GM23338 (cell line): ENCODE measurements around the gene NFATC2IP. TPM values are rescaled to one million over a fixed set of nuclear protein-coding genes. Genes with fewer than 3 reads are reported as not detected.

ENCODE experiments used
- ATAC-seq: fragments of 200-7000 bp; cut with Tn5 transposase; 3 replicates; pipeline ENCODE4 v1.9.1; 2020
- DNase-seq: peaks from one replicate; pipeline ENCODE4 v3.0.0-alpha.2; 2015; ENCODE audit warnings: low spot score
- H2AFZ ChIP-seq: fragments of 200-600 bp; sonication (generic); 2 replicates; pipeline ENCODE4 v1.8.0; 2016; ENCODE audit warnings: antibody characterized with exemption, mild to moderate bottlenecking, moderate library complexity
- H3F3A ChIP-seq: fragments of 200-600 bp; sonication (generic); replicated peaks from 2 replicates; pipeline ENCODE4 v1.8.0; 2017; ENCODE audit warnings: antibody characterized with exemption, mixed run types, low read depth
- H3K27ac ChIP-seq: fragments of 200-600 bp; sonication (generic); 2 replicates; pipeline ENCODE4 v1.6.1; 2016; ENCODE audit warnings: low read depth
- H3K27me3 ChIP-seq: fragments of 200-600 bp; sonication (generic); 2 replicates; pipeline ENCODE4 v1.8.0; 2016; ENCODE audit warnings: mild to moderate bottlenecking, mixed run types, moderate library complexity; ENCODE audit not compliant: insufficient read depth
- H3K36me3 ChIP-seq: fragments of 200-600 bp; sonication (generic); 2 replicates; pipeline ENCODE4 v1.8.0; 2016; ENCODE audit warnings: mild to moderate bottlenecking; ENCODE audit not compliant: insufficient read depth
- H3K4me1 ChIP-seq: fragments of 200-600 bp; sonication (generic); 2 replicates; pipeline ENCODE4 v1.8.0; 2016; ENCODE audit warnings: mild to moderate bottlenecking, moderate library complexity; ENCODE audit not compliant: insufficient read depth
- H3K4me2 ChIP-seq: fragments of 200-600 bp; sonication (generic); 2 replicates; pipeline ENCODE4 v1.7.1; 2017; ENCODE audit warnings: mixed run types
- H3K4me3 ChIP-seq: fragments of 200-600 bp; sonication (generic); 2 replicates; pipeline ENCODE4 v1.6.1; 2016; ENCODE audit warnings: mixed run types
- H3K79me2 ChIP-seq: fragments of 200-600 bp; sonication (generic); replicated peaks from 2 replicates; pipeline ENCODE4 v1.8.0; 2017; ENCODE audit warnings: mild to moderate bottlenecking; ENCODE audit not compliant: insufficient read depth
- H3K9me2 ChIP-seq: fragments of 200-600 bp; sonication (generic); 2 replicates; pipeline ENCODE4 v1.8.0; 2017; ENCODE audit not compliant: insufficient read depth
- H4K20me1 ChIP-seq: fragments of 200-600 bp; sonication (generic); replicated peaks from 2 replicates; pipeline ENCODE4 v1.8.0; 2017; ENCODE audit warnings: mild to moderate bottlenecking; ENCODE audit not compliant: insufficient read depth
- H3K27ac Mint-ChIP-seq: 2 replicates; pipeline ENCODE4 v1.8.0; 2020; ENCODE audit warnings: inconsistent platforms, mild to moderate bottlenecking, moderate library complexity, mixed read lengths
- H3K27me3 Mint-ChIP-seq: 3 replicates; pipeline ENCODE4 v1.8.0; 2022; ENCODE audit warnings: low read depth, mild to moderate bottlenecking, moderate library complexity, mixed read lengths, inconsistent platforms; ENCODE audit not compliant: insufficient read depth, poor library complexity
- H3K36me3 Mint-ChIP-seq: 3 replicates; pipeline ENCODE4 v1.8.0; 2021; ENCODE audit warnings: low read depth, mild to moderate bottlenecking, inconsistent platforms, moderate library complexity, mixed read lengths
- H3K4me1 Mint-ChIP-seq: 3 replicates; pipeline ENCODE4 v1.8.0; 2020; ENCODE audit warnings: mild to moderate bottlenecking, inconsistent platforms, mixed read lengths
- H3K4me3 Mint-ChIP-seq: 3 replicates; pipeline ENCODE4 v1.8.0; 2021; ENCODE audit warnings: moderate library complexity, mild to moderate bottlenecking, inconsistent platforms, mixed read lengths
- H3K9me3 Mint-ChIP-seq: 3 replicates; pipeline ENCODE4 v1.8.0; 2020; ENCODE audit warnings: moderate library complexity, mild to moderate bottlenecking, inconsistent platforms, mixed read lengths
- CREB1 ChIP-seq: fragments of 250-450 bp; sonication (Bioruptor Pico); IDR thresholded peaks from 2 replicates; pipeline ENCODE4 v1.5.0; 2020; ENCODE audit warnings: low read depth, mild to moderate bottlenecking, moderate library complexity
- CTCF ChIP-seq, 2 experiments: fragments of 200-600 bp in 1 of 2; sonication (generic) in 1 of 2; conservative IDR thresholded peaks; 2 replicates each; pipeline versions ENCODE4 v1.5.1 to v1.6.1; 2016 to 2017; ENCODE audit warnings: antibody characterized with exemption in 2 of 2, low read depth in 2 of 2, mild to moderate bottlenecking in 2 of 2, moderate library complexity in 1 of 2
- ETS1 ChIP-seq: IDR thresholded peaks from 2 replicates; pipeline ENCODE4 v1.6.1; 2016; ENCODE audit warnings: antibody characterized with exemption
- EZH2 ChIP-seq: fragments of 200-600 bp; sonication (generic); IDR thresholded peaks from one replicate; pipeline ENCODE4 v1.8.0; 2017; ENCODE audit warnings: antibody characterized with exemption, mild to moderate bottlenecking, low read depth; ENCODE audit not compliant: unreplicated experiment
- EZH2phosphoT487 ChIP-seq: fragments of 200-600 bp; sonication (generic); IDR thresholded peaks from one replicate; pipeline ENCODE4 v1.8.1; 2018; ENCODE audit warnings: antibody characterized with exemption; ENCODE audit not compliant: unreplicated experiment
- JUNB ChIP-seq: IDR thresholded peaks from one replicate; pipeline ENCODE4 v1.6.1; 2016; ENCODE audit warnings: antibody characterized with exemption; ENCODE audit not compliant: unreplicated experiment
- NANOG ChIP-seq: IDR thresholded peaks from 2 replicates; pipeline ENCODE4 v1.6.1; 2016; ENCODE audit warnings: antibody characterized with exemption, borderline replicate concordance
- POLR2AphosphoS5 ChIP-seq: IDR thresholded peaks from 2 replicates; pipeline ENCODE4 v1.6.1; 2016; ENCODE audit warnings: antibody characterized with exemption, low read depth
- REST ChIP-seq: IDR thresholded peaks from one replicate; pipeline ENCODE4 v1.6.1; 2018; ENCODE audit warnings: antibody characterized with exemption; ENCODE audit not compliant: unreplicated experiment
- STAT1 ChIP-seq: IDR thresholded peaks from one replicate; pipeline ENCODE4 v1.6.1; 2016; ENCODE audit warnings: antibody characterized with exemption; ENCODE audit not compliant: unreplicated experiment
- ZNF114 ChIP-seq: fragments of 250-450 bp; sonication (Bioruptor Pico); IDR thresholded peaks from 2 replicates; pipeline ENCODE4 v1.5.0; 2020; ENCODE audit warnings: mild to moderate bottlenecking, moderate library complexity
- ZNF331 ChIP-seq: fragments of 250-450 bp; sonication (Bioruptor Pico); IDR thresholded peaks from 2 replicates; pipeline ENCODE4 v1.5.0; 2020; ENCODE audit warnings: low read depth, mild to moderate bottlenecking, moderate library complexity
- ZNF462 ChIP-seq: fragments of 250-450 bp; sonication (Bioruptor Pico); IDR thresholded peaks from 2 replicates; pipeline ENCODE4 v1.5.0; 2020; ENCODE audit warnings: mild to moderate bottlenecking, moderate library complexity
- polyA plus RNA-seq: library from polyadenylated mRNA; unstranded; fragments of >200 nt; fragmentation: Nextera tagmentation; extraction: Ambion mirVana; gene quantifications from 2 replicates; pipeline ENCODE4 v1.2.1, GENCODE V29; 2016
- total RNA-seq: library from RNA; depleted of rRNA; stranded (reverse); fragments of >200 nt; shearing (Covaris generic); gene quantifications from 2 replicates; pipeline ENCODE4 v1.2.3, GENCODE V29; 2014

The NFATC2IP gene
- total and polyA plus RNA-seq, 2 experiments from 2014 or later: 23.5 to 65.4 TPM

GRCh38 chr16:28935346-28935745 is 15.4 kb upstream of the NFATC2IP start:
- no peaks in the 10 kb centered on the region for H3F3A ChIP-seq
- peaks cover 9% of the 10 kb centered on the region for H3K4me1 Mint-ChIP-seq
- no peak overlapping the region for H3K27ac Mint-ChIP-seq
- H3K27me3 Mint-ChIP-seq: peaks cover 21% of the 10 kb centered on the region
- peak overlapping the region; percentile 51; the same call in 1 of the 2 replicates for H3K4me3 ChIP-seq
- no peaks in the 10 kb centered on the region for H3K27me3 ChIP-seq
- no peaks in the 10 kb centered on the region for H3K36me3 ChIP-seq
- ATAC-seq: no peak
- H2AFZ ChIP-seq: no peak overlapping the region
- no peaks in the 10 kb centered on the region for H3K79me2 ChIP-seq
- H3K4me1 ChIP-seq: peaks cover 7% of the 10 kb centered on the region; the same call in 1 of the 2 replicates
- no peak for DNase-seq
- H3K27ac ChIP-seq: no peak overlapping the region
- no peak overlapping the region for H3K4me2 ChIP-seq
- TF ChIP-seq POLR2AphosphoS5 (no peak), CTCF (conservative IDR thresholded peaks at IDR 0.05; ENCODE audit: low read depth in 2 of 2) (no peak), CREB1 (CRISPR knock-in tag) (no peak), EZH2 (no peak), NANOG (no peak), JUNB (no peak), REST (no peak), STAT1 (no peak), EZH2phosphoT487 (no peak), ZNF462 (CRISPR knock-in tag) (no peak), ETS1 (no peak), ZNF331 (CRISPR knock-in tag) (no peak), ZNF114 (CRISPR knock-in tag) (no peak)
- no peaks in the 10 kb centered on the region for H3K9me3 Mint-ChIP-seq
- no peaks in the 10 kb centered on the region for H4K20me1 ChIP-seq
- no peaks in the 10 kb centered on the region for H3K36me3 Mint-ChIP-seq
- H3K9me2 ChIP-seq: no peaks in the 10 kb centered on the region
- H3K4me3 Mint-ChIP-seq: no peak overlapping the region
